Dermis microvascular lymphatic vessel endothelial cell (primary cell): ENCODE measurements around the gene ADAM23. TPM values are rescaled to one million over a fixed set of nuclear protein-coding genes. Genes with fewer than 3 reads are reported as not detected.

Experiments used
- DNase-seq, 2 donors: peaks; one replicate each; pipeline versions ENCODE4 v3.0.0 to v3.0.0-alpha.2; 2010; ENCODE audit warnings: low read depth in 2 of 2
- total RNA-seq: library from RNA; depleted of rRNA; stranded (reverse); fragments of >200 nt; gene quantifications from 2 replicates; pipeline ENCODE4 v1.2.1, GENCODE V29; 2014

Gene ADAM23
- total RNA-seq, 1 donor from 2014 or later: 0.77 TPM

DNA sequence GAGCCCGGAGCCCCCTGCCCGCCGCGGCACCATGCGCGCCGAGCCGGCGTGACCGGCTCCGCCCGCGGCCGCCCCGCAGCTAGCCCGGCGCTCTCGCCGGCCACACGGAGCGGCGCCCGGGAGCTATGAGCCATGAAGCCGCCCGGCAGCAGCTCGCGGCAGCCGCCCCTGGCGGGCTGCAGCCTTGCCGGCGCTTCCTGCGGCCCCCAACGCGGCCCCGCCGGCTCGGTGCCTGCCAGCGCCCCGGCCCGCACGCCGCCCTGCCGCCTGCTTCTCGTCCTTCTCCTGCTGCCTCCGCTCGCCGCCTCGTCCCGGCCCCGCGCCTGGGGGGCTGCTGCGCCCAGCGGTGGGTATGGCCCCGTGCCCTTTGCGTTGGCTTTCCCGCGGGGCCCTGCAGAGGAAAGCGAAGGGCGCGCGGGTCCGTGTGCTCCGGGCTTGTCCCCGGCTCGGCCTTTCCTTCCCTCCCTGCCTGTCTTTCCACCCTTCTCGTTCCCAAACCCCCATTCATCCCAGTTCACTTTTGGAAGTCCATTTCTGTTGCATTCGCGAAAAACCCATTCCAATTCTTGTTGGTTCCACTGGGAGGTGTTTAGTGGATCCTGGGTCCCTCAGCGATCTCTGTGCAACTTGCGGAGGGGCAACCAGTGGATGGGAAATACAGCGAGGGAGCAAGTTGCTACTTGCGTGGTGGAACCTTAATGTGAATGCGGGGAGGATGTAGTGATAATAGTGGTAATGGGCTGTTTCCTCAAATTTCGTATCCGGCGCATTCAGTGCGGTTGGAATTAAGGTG lies 599 bp downstream of the ADAM23 start:
- DNase-seq: peak in 1 of 2 donors; percentile 39

DNA sequence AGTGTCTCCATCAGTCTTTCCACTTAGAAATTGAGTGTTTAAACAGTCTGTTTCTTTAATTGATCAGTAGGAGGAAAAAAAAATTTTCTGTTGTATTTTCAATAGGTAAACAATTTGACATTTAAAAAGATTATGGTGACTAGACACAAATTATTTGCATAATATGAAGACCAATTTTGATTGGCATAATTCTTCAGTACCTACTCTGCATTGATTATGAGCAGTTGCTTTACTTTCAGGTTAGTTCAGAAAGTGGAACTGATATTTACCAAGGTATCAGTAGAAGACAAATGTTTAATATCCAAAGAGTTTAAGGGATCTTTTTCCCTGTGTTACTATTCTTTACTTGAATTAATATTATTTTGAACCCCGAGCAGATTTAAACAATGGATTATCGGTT lies 2.6 kb downstream of the ADAM23 start:
- DNase-seq: no peak

DNA sequence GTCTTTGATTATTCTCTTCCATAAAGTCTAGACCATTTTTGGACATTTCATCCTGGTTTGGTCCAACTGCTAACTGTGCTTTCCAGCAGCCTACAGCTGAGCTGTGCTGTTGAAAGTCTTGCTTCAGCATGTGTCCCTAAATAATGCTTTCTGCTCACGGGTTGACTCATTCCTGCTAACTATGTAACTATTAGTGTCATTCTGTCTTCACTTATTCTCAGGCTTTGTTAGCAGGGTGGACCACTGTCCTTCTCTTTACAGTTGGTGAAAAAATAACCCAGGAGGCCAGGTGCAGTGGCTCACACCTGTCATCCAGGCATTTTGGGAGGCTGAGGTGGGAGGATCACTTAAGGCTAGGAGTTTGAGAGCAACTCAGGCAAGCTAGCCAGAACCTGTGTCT lies 8.9 kb downstream of the ADAM23 start:
- DNase-seq: no peak

DNA sequence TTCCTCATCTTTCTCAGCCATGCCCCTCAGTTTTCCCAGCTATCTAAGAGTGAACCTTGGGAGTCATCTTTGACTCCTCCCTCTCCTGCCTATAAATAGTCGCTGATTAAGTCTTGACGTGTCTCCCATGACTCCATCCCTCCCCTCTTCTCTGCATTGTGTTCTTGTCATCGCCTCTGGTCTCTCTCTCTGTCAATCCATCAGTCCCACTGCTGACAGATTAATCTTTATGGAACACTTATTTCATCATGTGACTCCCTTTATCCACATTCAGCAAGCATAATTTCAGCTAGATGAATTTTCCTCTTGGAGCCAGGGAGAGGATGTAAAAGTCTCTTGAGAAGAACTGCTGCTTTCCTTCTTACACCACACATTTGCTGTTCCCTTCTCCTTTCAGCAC lies 9.4 kb downstream of the ADAM23 start:
- DNase-seq: peak in 1 of 2 donors; percentile 44

DNA sequence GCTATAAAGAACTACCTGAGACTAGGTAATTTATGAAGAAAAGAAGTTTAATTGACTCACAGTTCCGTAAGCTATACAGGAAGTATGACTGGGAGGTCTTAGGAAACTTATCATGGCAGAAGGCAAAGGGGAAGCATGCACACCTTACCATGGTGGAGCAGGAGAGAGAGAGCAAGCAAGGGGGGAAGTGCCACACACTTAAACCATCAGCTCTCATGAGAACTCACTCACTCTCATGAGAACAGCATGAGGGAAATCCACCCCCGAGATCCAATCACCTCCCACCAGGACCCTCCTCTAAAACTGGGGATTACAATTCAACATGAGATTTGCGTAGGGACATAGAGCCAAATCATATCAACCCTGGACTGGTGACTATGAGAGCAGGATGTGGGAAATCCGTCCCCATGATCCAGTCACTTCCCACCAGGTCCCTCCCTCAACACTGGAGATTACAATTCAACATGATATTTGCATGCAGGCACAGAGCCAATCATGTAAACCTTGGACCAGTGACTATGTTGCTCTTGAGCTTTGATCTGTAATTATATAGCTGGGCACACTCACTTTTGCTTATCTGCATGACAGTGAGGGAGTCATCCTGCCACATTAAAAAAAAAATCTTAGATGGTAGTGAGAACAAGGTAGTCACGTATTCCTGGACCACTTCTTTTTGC lies 12.9 kb downstream of the ADAM23 start:
- no peak for DNase-seq

DNA sequence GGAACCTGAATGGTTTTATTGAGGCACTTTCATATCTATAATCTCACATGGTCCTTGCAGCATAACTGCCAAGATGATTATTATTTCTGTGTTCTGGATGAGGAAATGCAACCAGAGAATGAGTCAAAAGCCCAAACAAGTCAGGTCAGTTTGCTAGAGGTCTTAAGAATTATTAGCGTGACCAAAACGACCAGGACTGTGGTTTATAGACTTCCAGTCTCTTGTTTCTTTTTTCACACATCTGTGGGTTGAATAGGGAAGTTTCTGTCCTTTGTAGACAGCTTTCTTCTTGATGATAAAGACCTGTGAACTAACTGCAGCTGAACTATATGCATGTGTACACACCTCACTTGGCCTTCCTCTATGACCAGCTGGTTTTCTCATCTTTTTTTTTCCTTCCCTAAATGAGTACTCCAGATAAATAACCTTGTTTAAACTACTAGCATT lies 13.9 kb downstream of the ADAM23 start:
- DNase-seq: no peak

DNA sequence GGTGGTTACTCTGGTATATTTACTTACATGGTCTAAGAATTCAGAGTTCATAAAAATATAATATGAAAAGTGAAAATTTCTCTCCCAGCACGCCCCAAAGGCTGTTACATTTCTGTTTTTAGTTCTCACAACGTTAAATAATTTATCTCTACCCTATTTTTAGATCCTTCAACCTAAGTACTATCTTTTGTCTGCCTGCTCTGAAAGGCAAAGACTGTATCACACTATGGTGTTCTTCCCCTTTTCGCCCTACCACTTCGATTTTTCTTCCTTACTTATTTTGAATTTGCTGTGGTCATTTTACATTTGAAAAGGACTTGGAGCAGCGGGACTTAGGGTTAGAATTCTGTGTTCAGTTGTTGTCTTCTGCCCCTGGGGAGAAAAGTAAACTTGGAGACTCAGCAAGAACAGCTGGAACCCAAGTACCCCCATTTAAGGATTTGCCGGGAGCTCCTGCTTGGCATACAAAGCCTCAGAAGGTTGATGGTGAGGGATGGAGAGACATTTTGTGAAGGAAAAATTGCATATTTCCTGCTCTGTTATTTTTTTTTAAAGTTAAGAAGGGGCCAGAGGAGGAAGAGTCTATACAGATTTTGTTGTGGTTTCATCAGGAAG lies 19.0 kb downstream of the ADAM23 start:
- no peak for DNase-seq

DNA sequence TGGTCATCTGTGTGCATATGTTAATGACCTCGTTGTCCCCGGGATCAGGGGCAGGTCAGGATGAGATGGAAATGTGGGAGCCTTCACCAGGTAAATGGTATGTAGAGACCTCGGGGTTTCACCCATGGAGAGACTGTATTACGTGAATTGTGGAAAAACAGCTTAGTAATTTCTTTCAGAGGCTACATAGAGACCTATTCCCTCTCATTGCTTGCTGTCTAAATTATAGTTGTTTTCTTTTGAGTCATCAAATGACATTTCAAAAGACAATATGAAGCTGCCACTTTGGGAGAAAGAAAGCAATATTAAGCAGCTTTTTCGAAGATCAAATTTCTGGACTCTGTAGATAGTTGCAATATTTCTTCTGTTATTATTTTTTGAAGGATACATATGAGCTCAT lies 20.4 kb downstream of the ADAM23 start:
- DNase-seq: no peak

DNA sequence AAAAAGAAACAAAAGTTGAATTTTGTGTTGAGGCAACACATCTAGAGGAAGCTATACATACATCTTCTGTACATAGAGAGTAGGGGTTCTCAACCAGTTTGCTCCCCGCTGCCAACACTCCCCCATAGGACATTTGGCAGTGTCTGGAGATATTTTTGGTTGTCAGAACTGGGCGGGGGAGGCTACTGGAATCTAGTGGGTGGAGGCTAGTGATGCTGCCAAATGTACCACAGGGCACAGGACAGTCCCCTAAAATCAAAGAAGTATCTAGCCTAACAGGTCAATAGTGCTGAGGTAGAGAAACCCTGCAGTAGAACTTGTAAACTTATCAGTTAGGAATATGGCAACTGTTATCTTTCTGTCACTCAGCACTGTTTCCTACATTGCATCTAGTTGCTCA lies 21.3 kb downstream of the ADAM23 start:
- no peak for DNase-seq

DNA sequence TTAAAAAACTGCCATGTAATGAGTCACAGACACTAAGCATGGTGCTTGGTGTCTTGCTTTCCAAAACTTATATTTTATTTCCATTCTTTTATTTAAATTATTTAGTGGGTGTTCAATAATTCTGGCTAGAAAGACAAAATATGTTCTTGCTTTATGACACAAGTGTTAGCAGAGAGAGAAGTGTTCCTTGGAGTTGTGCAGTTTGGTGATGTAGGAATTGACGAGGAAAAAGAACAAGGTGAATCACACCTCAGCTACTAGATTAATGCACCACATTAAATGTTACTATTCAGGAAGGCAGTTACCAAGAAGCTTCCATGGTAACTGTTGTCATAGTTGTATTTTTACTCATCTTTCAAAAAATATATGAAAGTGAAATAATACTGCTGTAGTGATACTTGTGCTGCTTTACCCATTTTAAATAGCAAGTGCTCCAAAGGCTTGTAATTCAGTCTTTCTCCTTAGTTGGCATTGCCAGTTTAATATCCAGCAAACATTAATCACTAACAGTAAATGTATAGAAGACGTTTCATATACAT lies 28.3 kb downstream of the ADAM23 start:
- no peak for DNase-seq

DNA sequence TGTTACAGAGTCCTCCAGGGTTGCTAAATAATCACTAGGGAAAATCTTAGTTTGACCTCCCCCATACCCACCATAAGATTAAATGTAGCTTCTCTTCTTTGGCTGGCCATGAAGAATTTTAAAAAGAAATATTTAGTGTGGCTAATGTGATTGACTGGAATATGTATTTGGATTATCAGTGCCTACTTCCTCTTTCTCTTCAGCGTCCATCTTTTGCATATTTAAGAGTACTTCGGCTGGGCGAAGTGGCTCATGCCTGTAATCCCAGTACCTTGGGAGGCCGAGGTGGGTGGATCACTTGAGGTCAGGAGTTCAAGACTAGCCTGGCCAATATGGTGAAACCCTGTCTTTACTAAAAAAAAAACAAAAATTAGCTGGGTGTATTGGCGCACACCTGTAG lies 28.8 kb downstream of the ADAM23 start:
- no peak for DNase-seq

DNA sequence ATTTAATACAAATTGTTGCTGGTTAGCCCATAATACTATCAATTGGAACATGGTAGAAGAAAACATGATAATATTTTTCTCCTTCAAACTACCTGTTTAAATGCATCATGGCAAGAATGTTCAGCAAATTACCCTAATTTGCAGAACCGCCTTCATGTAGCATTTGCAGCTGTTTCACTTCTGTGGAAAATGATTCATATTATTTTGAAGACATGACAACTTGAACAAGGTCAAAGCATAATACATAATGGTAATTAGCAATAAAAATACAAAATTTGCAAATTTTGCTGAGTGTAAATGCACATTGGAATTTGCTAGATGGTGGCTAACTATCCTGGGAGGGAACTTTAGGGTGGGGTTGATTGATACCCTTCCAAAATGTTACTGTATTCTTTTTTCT lies 30.8 kb downstream of the ADAM23 start:
- no peak for DNase-seq

DNA sequence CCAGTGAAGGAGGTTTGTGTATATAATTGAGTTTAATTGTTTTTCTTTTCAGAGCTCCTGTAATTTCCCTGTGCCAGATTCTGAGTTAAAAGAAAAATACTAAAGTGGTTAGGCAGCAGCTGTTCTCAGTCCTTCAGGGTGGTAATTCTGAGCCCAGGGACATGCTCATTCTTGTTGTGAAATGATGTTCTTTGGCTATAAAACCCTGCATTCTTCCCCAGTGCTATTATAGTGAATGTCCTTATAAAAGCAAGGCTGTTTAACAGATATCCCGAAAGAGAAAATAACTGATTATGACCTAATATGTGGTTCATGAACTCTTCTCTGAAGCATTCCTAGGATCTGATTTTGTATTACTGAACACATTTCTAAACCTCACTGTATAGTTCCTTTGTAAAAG lies 34.0 kb downstream of the ADAM23 start:
- DNase-seq: no peak

DNA sequence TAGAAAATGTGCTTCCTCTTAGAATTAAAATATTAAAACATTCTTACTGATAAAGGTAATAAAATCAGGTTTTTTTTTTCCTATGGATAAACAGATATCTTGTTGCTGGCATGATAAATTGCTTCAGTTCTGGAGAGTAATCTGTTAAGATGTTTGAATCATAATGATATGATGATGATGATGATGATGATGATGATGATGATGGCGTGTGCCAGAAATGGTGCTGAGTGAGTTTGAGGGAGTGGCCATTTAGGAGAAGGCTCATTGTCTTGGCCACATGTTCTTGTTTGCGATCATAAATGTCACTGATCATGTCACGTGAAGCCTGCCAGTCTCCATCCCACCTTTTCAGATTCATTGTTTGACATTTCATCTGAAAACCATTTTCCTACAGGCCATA lies 35.0 kb downstream of the ADAM23 start:
- no peak for DNase-seq

DNA sequence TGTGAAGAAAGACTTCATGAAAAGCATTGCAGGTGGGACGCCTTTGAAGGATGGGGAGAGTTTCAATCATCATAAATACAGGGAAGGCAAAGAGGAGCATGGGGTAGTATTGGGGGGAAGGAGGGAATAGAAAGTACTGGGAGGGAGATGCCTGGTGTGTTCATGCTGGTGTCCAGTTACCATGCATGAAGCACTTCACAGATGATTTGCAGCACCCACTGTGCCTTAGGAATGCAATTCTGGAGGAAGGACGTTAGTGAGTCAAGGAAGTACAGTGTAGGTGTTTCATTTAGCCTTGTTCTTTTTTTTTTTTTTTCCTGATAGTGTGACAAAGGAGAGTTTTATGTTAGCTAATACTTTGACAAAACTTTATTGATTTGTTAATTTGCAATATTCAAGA lies 36.8 kb downstream of the ADAM23 start:
- no peak for DNase-seq

DNA sequence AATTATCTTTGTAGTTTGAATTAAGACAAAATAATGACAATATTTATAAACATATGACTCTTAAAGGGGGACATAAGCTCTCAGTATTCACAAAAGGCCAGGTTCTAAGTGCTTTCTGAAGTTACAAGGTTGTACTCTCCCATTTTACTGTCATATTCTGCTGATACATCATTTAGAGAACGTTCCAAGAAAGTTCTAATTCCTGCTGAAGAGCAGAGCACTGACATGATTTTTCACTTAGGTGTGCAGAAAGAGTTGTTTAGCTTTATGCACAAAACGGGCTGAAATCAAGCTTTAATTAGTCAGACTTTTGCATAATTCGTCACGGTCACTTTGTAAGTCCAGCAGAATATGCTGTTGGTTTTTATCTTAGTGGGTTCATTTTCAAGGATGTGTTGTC lies 37.3 kb downstream of the ADAM23 start:
- no peak for DNase-seq

DNA sequence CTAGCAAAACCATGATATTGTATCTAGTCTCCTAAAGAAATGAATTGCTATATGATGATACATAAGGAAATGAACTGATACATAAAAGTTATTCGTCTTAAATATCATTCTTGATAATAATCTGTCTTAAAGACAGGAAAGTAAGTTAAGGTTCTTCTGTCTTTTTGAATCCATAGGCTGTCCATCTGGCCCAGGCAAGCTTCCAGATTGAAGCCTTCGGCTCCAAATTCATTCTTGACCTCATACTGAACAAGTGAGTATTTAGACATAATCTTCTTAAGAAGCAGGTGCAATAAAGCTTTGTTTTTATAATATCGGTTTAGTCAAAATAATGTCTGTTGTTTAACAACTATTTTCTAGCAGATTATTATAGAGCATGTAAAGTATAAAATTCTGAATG lies 37.7 kb downstream of the ADAM23 start:
- DNase-seq: no peak

DNA sequence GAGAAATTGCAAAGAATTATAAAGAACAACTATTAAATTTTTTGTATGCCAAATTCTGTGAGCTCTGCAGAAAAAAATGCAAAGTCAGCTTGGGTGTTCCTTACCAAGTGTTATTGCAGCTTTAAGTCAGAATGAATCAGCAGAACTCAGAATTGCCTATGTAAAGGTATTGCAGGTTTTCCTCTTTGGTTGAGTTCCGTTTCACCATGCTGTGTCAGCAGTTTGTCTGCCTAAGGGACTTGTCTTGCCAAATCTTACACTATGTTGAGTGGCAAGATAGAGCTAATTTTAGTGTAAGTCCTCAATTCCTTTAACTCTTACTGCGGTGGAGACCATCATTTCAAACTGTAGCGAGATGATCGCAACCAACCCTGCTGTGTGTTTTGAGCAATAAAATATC lies 38.8 kb downstream of the ADAM23 start:
- no peak for DNase-seq

DNA sequence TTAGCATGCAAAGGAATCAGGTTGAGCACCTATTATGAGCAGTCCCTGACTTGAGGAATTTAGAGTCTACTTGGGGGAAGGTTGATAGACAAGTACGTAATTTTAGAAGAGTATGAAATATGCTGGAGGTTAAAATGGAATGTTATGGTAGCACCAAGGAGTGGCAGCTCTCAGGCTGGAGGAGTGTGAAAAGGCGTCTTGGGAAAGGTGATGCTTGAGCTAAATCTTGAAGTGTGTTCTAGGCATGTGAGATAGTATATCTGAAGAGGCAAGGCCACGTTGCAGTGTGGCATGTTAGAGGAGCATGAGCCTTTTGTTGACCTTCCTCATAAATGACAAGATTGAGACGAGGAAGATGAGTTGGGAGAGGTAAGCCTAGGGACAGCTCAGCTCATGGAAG lies 39.3 kb downstream of the ADAM23 start:
- no peak for DNase-seq

DNA sequence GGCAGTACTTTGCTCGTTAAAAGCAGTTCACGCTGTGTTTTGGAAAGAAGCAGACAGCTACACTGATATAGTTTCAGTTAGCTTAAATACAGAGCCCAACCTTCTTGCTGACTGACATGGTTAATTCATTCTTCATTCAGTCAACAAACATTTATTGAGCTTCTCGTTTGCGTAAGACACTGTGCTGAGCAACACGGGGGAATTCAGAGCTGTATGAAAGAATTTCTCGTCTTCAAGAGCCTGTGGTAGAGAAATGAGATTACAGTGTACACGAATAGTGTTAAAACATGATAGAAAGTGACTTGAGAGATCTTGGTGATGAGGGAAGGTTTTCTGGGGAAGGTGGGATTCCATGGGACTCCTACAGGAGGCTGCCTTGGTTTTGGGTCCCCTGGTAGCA lies 44.7 kb downstream of the ADAM23 start:
- DNase-seq: no peak

DNA sequence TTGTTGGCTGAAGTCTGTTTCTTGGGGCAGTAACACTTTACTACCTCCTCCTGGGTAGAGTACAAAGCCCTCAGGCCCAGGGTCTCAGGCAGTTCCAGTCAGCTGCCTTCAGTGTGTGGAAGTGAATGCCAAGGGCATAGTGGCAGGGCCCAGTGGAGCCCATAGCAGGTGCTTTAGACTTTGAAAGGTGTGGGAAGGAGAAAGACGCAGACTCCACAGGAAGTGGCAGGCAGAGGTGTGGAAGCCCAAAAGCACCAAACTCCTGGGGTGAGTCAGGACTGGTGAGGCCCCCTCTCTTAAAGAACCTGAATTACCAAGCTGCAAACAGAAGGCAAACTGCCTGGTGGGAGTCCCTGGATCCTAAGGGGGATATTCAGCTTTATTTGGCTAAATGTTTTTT lies 45.3 kb downstream of the ADAM23 start:
- no peak for DNase-seq

DNA sequence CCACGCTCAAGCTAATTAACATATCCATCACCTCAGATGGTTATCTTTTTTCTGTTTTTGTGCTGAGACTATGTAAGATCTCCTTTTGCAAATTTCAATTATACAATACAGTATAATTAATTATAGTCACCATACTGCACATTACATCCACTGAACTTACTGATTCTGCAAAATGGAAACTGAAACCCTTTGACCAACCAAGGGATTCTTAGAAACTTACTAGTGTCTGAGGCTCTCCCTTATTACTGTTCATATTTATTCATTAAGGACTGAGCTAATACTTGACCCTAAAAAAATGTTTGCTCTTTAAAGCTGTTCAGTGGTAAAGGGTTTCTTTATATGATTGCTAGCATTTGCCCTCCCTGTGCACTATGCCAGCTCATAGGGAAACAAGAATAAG lies 50.7 kb downstream of the ADAM23 start:
- DNase-seq: no peak

DNA sequence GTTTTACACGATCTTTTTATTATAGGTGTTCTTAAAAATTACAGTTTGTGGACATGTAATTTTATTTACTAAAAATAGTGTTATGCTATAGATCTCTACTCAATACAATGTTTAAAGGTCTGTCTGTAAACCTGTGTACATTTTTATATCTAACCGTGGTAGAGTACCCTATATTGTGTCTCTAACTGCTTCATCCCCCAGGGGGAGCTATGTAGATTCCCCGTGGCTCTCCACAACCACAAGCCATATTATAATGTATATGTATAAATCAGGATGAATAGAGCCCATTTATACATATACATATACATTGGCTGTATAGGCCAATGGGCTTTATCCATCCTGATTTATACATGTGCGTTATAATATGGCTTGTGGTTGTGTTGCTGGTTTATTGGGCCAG lies 59.4 kb downstream of the ADAM23 start:
- no peak for DNase-seq
